Frontal cortex (tissue), 4 donors: ENCODE data around the gene NDUFB4. TPM values are rescaled to one million over a fixed set of nuclear protein-coding genes. Genes with fewer than 3 reads are reported as not detected.
"Not testable (repeated sequence)": the region's sequence is repeated elsewhere in the genome, so short reads cannot be mapped to it uniquely, and the experiment has no call there.

Source experiments
- DNase-seq, 2 donors: peaks; one replicate each; pipeline ENCODE4 v3.0.0; 2012; ENCODE audit warnings: low spot score in 2 of 2
- FAIRE-seq: peaks from 2 replicates; lab custom pipeline; 2012; peaks lifted over from hg19 to GRCh38; lab: Jason Lieb, UNC
- total RNA-seq: library from RNA; depleted of rRNA; stranded (reverse); fragments of >200 nt; gene quantifications from one replicate; pipeline ENCODE4 v1.2.3, GENCODE V29; 2014
- donor health status: control.
- donor health status: control.
- donor health status: control.

The NDUFB4 gene
- total RNA-seq, 1 donor from 2014 or later: 30.2 TPM

- DNase-seq: no peak
- no peak for FAIRE-seq
Measured at GRCh38 chr3:120634539-120634938, 38.4 kb downstream of the NDUFB4 start.

- FAIRE-seq (no peak), DNase-seq (no peak)
Measured at GRCh38 chr3:120636795-120637401, 40.8 kb downstream of the NDUFB4 start.

- no peak for FAIRE-seq
- DNase-seq: no peak
Measured at GRCh38 chr3:120637851-120638559, 41.9 kb downstream of the NDUFB4 start.

GRCh38 chr3:120638820-120639219 is 42.7 kb downstream of the NDUFB4 start:
- DNase-seq, FAIRE-seq: not testable (repeated sequence)

- no peak for FAIRE-seq
- no peak for DNase-seq
Measured at GRCh38 chr3:120640231-120640630, 44.1 kb downstream of the NDUFB4 start.

- DNase-seq (no peak), FAIRE-seq (no peak)
Measured at GRCh38 chr3:120641696-120642246, 45.6 kb downstream of the NDUFB4 start.

- DNase-seq: no peak
- no peak for FAIRE-seq
Measured at GRCh38 chr3:120642368-120642948, 46.3 kb downstream of the NDUFB4 start.

GRCh38 chr3:120645083-120645845 is 49.1 kb downstream of the NDUFB4 start:
- FAIRE-seq (no peak), DNase-seq (no peak)

- DNase-seq (no peak), FAIRE-seq (no peak)
Measured at GRCh38 chr3:120646771-120647432, 50.8 kb downstream of the NDUFB4 start.

GRCh38 chr3:120648290-120648689 is 52.2 kb downstream of the NDUFB4 start:
- FAIRE-seq (no peak), DNase-seq (no peak)

GRCh38 chr3:120649830-120650233 is 53.7 kb downstream of the NDUFB4 start:
- FAIRE-seq (no peak), DNase-seq (no peak)

GRCh38 chr3:120650311-120650710 is 54.2 kb downstream of the NDUFB4 start:
- no peak for DNase-seq
- FAIRE-seq: no peak

Other genes with a start within 250 kb of the NDUFB4 start
- 22.8 TPM for gene LRRC58, start 247.0 kb upstream of the NDUFB4 start, total RNA-seq
- gene FSTL1, start 145.3 kb upstream of the NDUFB4 start, total RNA-seq: 32.2 TPM
- under 0.01 TPM for gene HGD, start 85.9 kb downstream of the NDUFB4 start, total RNA-seq
- gene RABL3, start 146.2 kb downstream of the NDUFB4 start, total RNA-seq: 12.6 TPM
- 24.9 TPM for gene GTF2E1, start 146.4 kb downstream of the NDUFB4 start, total RNA-seq